HEK293 (cell line): Measurements from ENCODE around the gene TMEM88.

Experiments
- GLIS2 ChIP-seq: fragments of 450-650 bp; formaldehyde crosslinking; IDR thresholded peaks from 2 replicates; pipeline ENCODE4 v1.5.1; 2016; ENCODE audit warnings: missing biosample characterization, missing genetic modification characterization
- IKZF3 ChIP-seq: fragments of 450-650 bp; IDR thresholded peaks from 2 replicates; pipeline ENCODE4 v1.5.0; 2018; ENCODE audit warnings: missing biosample characterization, mild to moderate bottlenecking, missing genetic modification characterization, moderate library complexity
- MEIS1 ChIP-seq: sonication (generic); formaldehyde crosslinking; IDR thresholded peaks from 2 replicates; pipeline ENCODE4 v1.8.1; 2022; ENCODE audit warnings: missing genetic modification reagents, mild to moderate bottlenecking, borderline replicate concordance
- PRDM1 ChIP-seq: fragments of 450-650 bp; formaldehyde crosslinking; IDR thresholded peaks from 2 replicates; pipeline ENCODE4; 2016; ENCODE audit warnings: missing biosample characterization, missing genetic modification characterization
- SCRT1 ChIP-seq: fragments of 450-650 bp; formaldehyde crosslinking; IDR thresholded peaks from 2 replicates; pipeline ENCODE4 v1.5.1; 2016; ENCODE audit warnings: missing biosample characterization, missing genetic modification characterization, borderline replicate concordance
- ZBTB48 ChIP-seq: fragments of 450-650 bp; formaldehyde crosslinking; IDR thresholded peaks from 2 replicates; pipeline ENCODE4 v1.5.1; 2016; ENCODE audit warnings: missing biosample characterization, missing genetic modification characterization
- ZEB2 ChIP-seq: fragments of 450-650 bp; formaldehyde crosslinking; IDR thresholded peaks from 2 replicates; pipeline ENCODE4 v1.5.1; 2016; ENCODE audit warnings: missing biosample characterization, missing genetic modification characterization
- ZNF10 ChIP-seq: fragments of 450-650 bp; formaldehyde crosslinking; IDR thresholded peaks from 2 replicates; pipeline ENCODE4 v1.5.1; 2017; ENCODE audit warnings: missing biosample characterization, missing genetic modification characterization
- ZNF155 ChIP-seq: fragments of 450-650 bp; formaldehyde crosslinking; IDR thresholded peaks from 2 replicates; pipeline ENCODE4 v1.5.1; 2016; ENCODE audit warnings: missing biosample characterization, missing genetic modification characterization
- ZNF169 ChIP-seq: fragments of 450-650 bp; formaldehyde crosslinking; IDR thresholded peaks from 2 replicates; pipeline ENCODE4 v1.5.1; 2016; ENCODE audit warnings: missing biosample characterization, missing genetic modification characterization
- ZNF2 ChIP-seq: fragments of 450-650 bp; formaldehyde crosslinking; IDR thresholded peaks from 2 replicates; pipeline ENCODE4 v1.5.1; 2016; ENCODE audit warnings: missing biosample characterization, missing genetic modification characterization
- ZNF24 ChIP-seq: fragments of 450-650 bp; formaldehyde crosslinking; IDR thresholded peaks from 2 replicates; pipeline ENCODE4 v1.5.1; 2016; ENCODE audit warnings: missing biosample characterization, missing genetic modification characterization
- ZNF248 ChIP-seq: fragments of 450-650 bp; formaldehyde crosslinking; IDR thresholded peaks from 2 replicates; pipeline ENCODE4 v1.5.1; 2017; ENCODE audit warnings: missing biosample characterization, missing genetic modification characterization
- ZNF354C ChIP-seq: fragments of 450-650 bp; formaldehyde crosslinking; IDR thresholded peaks from 2 replicates; pipeline ENCODE4 v1.5.1; 2016; ENCODE audit warnings: missing biosample characterization, missing genetic modification characterization, low read depth, borderline replicate concordance
- ZNF423 ChIP-seq: fragments of 450-650 bp; formaldehyde crosslinking; IDR thresholded peaks from 2 replicates; pipeline ENCODE4 v1.5.1; 2016; ENCODE audit warnings: missing biosample characterization, missing genetic modification characterization
- ZNF510 ChIP-seq: fragments of 450-650 bp; formaldehyde crosslinking; IDR thresholded peaks from 2 replicates; pipeline ENCODE4 v1.5.1; 2018; ENCODE audit warnings: mild to moderate bottlenecking, missing genetic modification characterization, missing biosample characterization; ENCODE audit not compliant: insufficient replicate concordance
- ZNF521 ChIP-seq: fragments of 450-650 bp; formaldehyde crosslinking; IDR thresholded peaks from 2 replicates; pipeline ENCODE4 v1.5.1; 2017; ENCODE audit warnings: missing biosample characterization, mild to moderate bottlenecking, missing genetic modification characterization
- ZNF530 ChIP-seq: fragments of 450-650 bp; formaldehyde crosslinking; IDR thresholded peaks from 2 replicates; pipeline ENCODE4 v1.5.1; 2016; ENCODE audit warnings: low read depth, missing biosample characterization, missing genetic modification characterization
- ZNF660 ChIP-seq: fragments of 450-650 bp; IDR thresholded peaks from 2 replicates; pipeline ENCODE4 v1.5.1; 2018; ENCODE audit warnings: missing biosample characterization, mild to moderate bottlenecking, missing genetic modification characterization
- TF ChIP-seq, protein P1 (sequence below): fragments of 450-650 bp; formaldehyde crosslinking; IDR thresholded peaks from 2 replicates; pipeline ENCODE4 v1.5.0; 2017; ENCODE audit warnings: missing biosample characterization, missing genetic modification characterization, borderline replicate concordance
- TF ChIP-seq, protein P2 (sequence below): fragments of 450-650 bp; formaldehyde crosslinking; IDR thresholded peaks from 2 replicates; pipeline ENCODE4 v1.5.1; 2017; ENCODE audit warnings: missing biosample characterization, missing genetic modification characterization
- TF ChIP-seq, protein P3 (sequence below): fragments of 450-650 bp; formaldehyde crosslinking; IDR thresholded peaks from 2 replicates; pipeline ENCODE4 v1.5.1; 2016; ENCODE audit warnings: missing biosample characterization, missing genetic modification characterization
- TF ChIP-seq, protein P4 (sequence below): fragments of 450-650 bp; formaldehyde crosslinking; conservative IDR thresholded peaks from 2 replicates; pipeline ENCODE4 v1.5.1; 2016; ENCODE audit warnings: low read depth, missing biosample characterization, missing genetic modification characterization
- TF ChIP-seq, protein P5 (sequence below): fragments of 450-650 bp; formaldehyde crosslinking; conservative IDR thresholded peaks from 2 replicates; pipeline ENCODE4 v1.5.1; 2016; ENCODE audit warnings: low read depth, missing biosample characterization, missing genetic modification characterization
- TF ChIP-seq, protein P6 (sequence below): fragments of 450-650 bp; formaldehyde crosslinking; IDR thresholded peaks from 2 replicates; pipeline ENCODE4 v1.5.1; 2016; ENCODE audit warnings: missing biosample characterization, missing genetic modification characterization

TMEM88 gene

DNA sequence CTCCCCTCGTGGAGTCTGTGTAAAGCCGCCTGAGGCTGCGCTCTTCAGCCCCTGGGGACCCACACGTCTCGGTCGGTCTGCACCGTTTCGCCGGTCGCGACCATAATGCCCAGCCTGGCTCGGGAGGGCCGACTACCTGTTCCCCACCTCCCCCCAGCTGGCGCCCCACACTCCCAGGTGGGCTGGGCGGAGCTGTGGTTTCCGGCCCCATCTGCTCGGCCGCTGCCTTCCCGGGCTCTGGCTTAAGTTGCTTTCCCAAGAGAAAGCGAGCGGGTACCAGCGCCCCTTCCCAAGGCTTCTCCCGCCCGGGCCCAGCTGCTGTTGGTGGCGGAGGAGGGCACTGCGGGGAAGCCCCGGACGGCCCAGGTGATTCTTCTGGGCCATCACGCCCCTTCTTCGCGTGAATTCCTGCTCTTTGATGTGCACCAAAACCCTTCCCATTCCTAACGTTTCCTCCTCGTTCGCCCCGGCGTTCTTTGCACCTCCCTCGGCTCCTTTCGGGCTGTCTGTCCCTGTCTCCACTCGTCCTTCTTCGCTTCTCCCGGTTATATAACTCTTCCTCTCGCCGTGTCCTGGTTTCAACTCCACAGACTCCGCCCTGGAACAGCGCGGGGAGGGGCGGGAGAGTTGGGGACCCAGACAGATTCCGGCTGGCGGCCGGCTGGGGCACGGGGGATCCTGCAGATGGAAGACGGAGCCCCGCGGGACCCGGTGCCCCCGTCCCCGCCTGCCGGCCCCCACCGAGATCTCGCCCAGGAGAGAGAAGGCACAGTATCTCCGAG is 18.9 kb upstream of the TMEM88 start (continued):
- TF ChIP-seq ZNF10 (tag by site-specific recombination) (no peak; the same call in 1 of the 2 replicates), PRDM1 (tag by site-specific recombination) (peak; percentile 73), ZNF155 (no peak), SCRT1 (peak; percentile 62), ZNF248 (tag by site-specific recombination) (no peak), ZNF423 (tag by site-specific recombination) (peak; percentile 62), IKZF3 (tag by site-specific recombination) (peak; percentile 66), ZEB2 (tag by site-specific recombination) (peak; percentile 79), ZNF354C (no peak), ZNF660 (0 out of 2 replicates have a peak, but pooled peaks have one; percentile 51), ZNF24 (tag by site-specific recombination) (0 out of 2 replicates have a peak, but pooled peaks have one; percentile 23), ZNF169 (tag by site-specific recombination) (no peak), ZNF521 (tag by site-specific recombination) (no peak), MEIS1 (CRISPR knock-in tag) (no peak), ZNF2 (peak; percentile 76; the same call in 1 of the 2 replicates), ZNF530 (tag by site-specific recombination) (no peak), ZBTB48 (no peak), GLIS2 (peak; percentile 88), ZNF510 (no peak)
- TF ChIP-seq, protein P1, sequence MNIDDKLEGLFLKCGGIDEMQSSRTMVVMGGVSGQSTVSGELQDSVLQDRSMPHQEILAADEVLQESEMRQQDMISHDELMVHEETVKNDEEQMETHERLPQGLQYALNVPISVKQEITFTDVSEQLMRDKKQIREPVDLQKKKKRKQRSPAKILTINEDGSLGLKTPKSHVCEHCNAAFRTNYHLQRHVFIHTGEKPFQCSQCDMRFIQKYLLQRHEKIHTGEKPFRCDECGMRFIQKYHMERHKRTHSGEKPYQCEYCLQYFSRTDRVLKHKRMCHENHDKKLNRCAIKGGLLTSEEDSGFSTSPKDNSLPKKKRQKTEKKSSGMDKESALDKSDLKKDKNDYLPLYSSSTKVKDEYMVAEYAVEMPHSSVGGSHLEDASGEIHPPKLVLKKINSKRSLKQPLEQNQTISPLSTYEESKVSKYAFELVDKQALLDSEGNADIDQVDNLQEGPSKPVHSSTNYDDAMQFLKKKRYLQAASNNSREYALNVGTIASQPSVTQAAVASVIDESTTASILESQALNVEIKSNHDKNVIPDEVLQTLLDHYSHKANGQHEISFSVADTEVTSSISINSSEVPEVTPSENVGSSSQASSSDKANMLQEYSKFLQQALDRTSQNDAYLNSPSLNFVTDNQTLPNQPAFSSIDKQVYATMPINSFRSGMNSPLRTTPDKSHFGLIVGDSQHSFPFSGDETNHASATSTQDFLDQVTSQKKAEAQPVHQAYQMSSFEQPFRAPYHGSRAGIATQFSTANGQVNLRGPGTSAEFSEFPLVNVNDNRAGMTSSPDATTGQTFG (tag by site-specific recombination): no peak
- TF ChIP-seq, protein P2, sequence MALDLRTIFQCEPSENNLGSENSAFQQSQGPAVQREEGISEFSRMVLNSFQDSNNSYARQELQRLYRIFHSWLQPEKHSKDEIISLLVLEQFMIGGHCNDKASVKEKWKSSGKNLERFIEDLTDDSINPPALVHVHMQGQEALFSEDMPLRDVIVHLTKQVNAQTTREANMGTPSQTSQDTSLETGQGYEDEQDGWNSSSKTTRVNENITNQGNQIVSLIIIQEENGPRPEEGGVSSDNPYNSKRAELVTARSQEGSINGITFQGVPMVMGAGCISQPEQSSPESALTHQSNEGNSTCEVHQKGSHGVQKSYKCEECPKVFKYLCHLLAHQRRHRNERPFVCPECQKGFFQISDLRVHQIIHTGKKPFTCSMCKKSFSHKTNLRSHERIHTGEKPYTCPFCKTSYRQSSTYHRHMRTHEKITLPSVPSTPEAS (tag by site-specific recombination): no peak
- TF ChIP-seq, protein P3, sequence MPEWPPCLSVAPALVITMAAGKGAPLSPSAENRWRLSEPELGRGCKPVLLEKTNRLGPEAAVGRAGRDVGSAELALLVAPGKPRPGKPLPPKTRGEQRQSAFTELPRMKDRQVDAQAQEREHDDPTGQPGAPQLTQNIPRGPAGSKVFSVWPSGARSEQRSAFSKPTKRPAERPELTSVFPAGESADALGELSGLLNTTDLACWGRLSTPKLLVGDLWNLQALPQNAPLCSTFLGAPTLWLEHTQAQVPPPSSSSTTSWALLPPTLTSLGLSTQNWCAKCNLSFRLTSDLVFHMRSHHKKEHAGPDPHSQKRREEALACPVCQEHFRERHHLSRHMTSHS (tag by site-specific recombination): no peak
- TF ChIP-seq, protein P4, sequence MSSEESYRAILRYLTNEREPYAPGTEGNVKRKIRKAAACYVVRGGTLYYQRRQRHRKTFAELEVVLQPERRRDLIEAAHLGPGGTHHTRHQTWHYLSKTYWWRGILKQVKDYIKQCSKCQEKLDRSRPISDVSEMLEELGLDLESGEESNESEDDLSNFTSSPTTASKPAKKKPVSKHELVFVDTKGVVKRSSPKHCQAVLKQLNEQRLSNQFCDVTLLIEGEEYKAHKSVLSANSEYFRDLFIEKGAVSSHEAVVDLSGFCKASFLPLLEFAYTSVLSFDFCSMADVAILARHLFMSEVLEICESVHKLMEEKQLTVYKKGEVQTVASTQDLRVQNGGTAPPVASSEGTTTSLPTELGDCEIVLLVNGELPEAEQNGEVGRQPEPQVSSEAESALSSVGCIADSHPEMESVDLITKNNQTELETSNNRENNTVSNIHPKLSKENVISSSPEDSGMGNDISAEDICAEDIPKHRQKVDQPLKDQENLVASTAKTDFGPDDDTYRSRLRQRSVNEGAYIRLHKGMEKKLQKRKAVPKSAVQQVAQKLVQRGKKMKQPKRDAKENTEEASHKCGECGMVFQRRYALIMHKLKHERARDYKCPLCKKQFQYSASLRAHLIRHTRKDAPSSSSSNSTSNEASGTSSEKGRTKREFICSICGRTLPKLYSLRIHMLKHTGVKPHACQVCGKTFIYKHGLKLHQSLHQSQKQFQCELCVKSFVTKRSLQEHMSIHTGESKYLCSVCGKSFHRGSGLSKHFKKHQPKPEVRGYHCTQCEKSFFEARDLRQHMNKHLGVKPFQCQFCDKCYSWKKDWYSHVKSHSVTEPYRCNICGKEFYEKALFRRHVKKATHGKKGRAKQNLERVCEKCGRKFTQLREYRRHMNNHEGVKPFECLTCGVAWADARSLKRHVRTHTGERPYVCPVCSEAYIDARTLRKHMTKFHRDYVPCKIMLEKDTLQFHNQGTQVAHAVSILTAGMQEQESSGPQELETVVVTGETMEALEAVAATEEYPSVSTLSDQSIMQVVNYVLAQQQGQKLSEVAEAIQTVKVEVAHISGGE (tag by site-specific recombination): 0 out of 2 replicates have a peak, but pooled peaks have one; percentile 8
- TF ChIP-seq, protein P5, sequence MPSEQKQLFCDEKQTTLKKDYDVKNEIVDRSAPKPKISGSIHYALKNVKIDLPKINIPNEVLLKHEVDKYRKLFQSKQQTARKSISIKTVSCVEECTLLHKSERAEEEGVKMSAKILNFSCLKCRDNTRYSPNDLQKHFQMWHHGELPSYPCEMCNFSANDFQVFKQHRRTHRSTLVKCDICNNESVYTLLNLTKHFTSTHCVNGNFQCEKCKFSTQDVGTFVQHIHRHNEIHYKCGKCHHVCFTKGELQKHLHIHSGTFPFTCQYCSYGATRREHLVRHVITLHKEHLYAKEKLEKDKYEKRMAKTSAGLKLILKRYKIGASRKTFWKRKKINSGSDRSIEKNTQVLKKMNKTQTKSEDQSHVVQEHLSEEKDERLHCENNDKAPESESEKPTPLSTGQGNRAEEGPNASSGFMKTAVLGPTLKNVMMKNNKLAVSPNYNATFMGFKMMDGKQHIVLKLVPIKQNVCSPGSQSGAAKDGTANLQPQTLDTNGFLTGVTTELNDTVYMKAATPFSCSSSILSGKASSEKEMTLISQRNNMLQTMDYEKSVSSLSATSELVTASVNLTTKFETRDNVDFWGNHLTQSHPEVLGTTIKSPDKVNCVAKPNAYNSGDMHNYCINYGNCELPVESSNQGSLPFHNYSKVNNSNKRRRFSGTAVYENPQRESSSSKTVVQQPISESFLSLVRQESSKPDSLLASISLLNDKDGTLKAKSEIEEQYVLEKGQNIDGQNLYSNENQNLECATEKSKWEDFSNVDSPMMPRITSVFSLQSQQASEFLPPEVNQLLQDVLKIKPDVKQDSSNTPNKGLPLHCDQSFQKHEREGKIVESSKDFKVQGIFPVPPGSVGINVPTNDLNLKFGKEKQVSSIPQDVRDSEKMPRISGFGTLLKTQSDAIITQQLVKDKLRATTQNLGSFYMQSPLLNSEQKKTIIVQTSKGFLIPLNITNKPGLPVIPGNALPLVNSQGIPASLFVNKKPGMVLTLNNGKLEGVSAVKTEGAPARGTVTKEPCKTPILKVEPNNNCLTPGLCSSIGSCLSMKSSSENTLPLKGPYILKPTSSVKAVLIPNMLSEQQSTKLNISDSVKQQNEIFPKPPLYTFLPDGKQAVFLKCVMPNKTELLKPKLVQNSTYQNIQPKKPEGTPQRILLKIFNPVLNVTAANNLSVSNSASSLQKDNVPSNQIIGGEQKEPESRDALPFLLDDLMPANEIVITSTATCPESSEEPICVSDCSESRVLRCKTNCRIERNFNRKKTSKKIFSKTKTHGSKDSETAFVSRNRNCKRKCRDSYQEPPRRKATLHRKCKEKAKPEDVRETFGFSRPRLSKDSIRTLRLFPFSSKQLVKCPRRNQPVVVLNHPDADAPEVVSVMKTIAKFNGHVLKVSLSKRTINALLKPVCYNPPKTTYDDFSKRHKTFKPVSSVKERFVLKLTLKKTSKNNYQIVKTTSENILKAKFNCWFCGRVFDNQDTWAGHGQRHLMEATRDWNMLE (tag by site-specific recombination): no peak
- TF ChIP-seq, protein P6, sequence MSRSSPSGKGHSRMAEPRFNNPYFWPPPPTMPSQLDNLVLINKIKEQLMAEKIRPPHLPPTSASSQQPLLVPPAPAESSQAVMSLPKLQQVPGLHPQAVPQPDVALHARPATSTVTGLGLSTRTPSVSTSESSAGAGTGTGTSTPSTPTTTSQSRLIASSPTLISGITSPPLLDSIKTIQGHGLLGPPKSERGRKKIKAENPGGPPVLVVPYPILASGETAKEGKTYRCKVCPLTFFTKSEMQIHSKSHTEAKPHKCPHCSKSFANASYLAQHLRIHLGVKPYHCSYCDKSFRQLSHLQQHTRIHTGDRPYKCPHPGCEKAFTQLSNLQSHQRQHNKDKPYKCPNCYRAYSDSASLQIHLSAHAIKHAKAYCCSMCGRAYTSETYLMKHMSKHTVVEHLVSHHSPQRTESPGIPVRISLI (tag by site-specific recombination): no peak
